PFSK-1 (cell line): Measurements from ENCODE around the gene CEP128.

ENCODE experiments used
- POLR2AphosphoS5 ChIP-seq: IDR thresholded peaks from 2 replicates; pipeline ENCODE4 v1.6.1; 2012; ENCODE audit warnings: low read depth, mild to moderate bottlenecking, control low read depth, low read length, moderate library complexity
- REST ChIP-seq, 2 experiments: IDR thresholded peaks; 2 replicates each; pipeline versions ENCODE4 v1.6.1 to v1.8.0; 2011 to 2012; ENCODE audit warnings: low read depth in 2 of 2, low read length in 2 of 2, control low read depth in 1 of 2, inconsistent platforms in 1 of 2, mild to moderate bottlenecking in 1 of 2, moderate library complexity in 1 of 2; ENCODE audit not compliant: insufficient read depth in 1 of 2
- SIN3A ChIP-seq: IDR thresholded peaks from 2 replicates; pipeline ENCODE4 v1.6.1; 2012; ENCODE audit warnings: mild to moderate bottlenecking, low read length, moderate library complexity, borderline replicate concordance; ENCODE audit not compliant: insufficient read depth
- TAF1 ChIP-seq: IDR thresholded peaks from 2 replicates; pipeline ENCODE4 v1.6.1; 2012; ENCODE audit warnings: low read length, control low read depth, borderline replicate concordance; ENCODE audit not compliant: insufficient read depth

- no peak for TF ChIP-seq REST (IDR thresholded peaks at IDR 0.05; ENCODE audit: insufficient read depth in 1 of 2, low read depth in 2 of 2, low read length in 2 of 2)
- TF ChIP-seq TAF1: no peak
- TF ChIP-seq POLR2AphosphoS5: no peak
- no peak for TF ChIP-seq SIN3A
These were observed 281.8 kb downstream of the CEP128 start for GRCh38 chr14:80659783-80660182.
